Keratinocyte (primary cell): ENCODE data around the gene OS9. TPM values are rescaled to one million over a fixed set of nuclear protein-coding genes. Genes with fewer than 3 reads are reported as not detected.

Experiments used
- DNase-seq: peaks from one replicate; pipeline ENCODE4 v3.0.0-alpha.2; 2011; ENCODE audit warnings: low read depth, missing footprints, low spot score
- FAIRE-seq: peaks from 2 replicates; lab custom pipeline; 2011; peaks lifted over from hg19 to GRCh38; lab: Jason Lieb, UNC
- H2AFZ ChIP-seq: 2 replicates; pipeline ENCODE4 v1.6.0; 2012; ENCODE audit warnings: low read length, control low read depth, inconsistent platforms; ENCODE audit not compliant: control insufficient read depth
- H3K27ac ChIP-seq: 2 replicates; pipeline ENCODE4 v1.5.1; 2011; ENCODE audit warnings: low read length; ENCODE audit not compliant: control insufficient read depth, insufficient read depth
- H3K27me3 ChIP-seq: 3 replicates; pipeline ENCODE4 v1.6.0; 2011; ENCODE audit warnings: low read length; ENCODE audit not compliant: control insufficient read depth, insufficient read depth; ENCODE audit errors: extremely low read depth
- H3K36me3 ChIP-seq, 2 experiments: 2 replicates in 1 of 2; 3 replicates in 1 of 2; pipeline ENCODE4 v1.5.1; 2011; ENCODE audit warnings: low read length in 2 of 2, mild to moderate bottlenecking in 1 of 2; ENCODE audit not compliant: control insufficient read depth in 2 of 2, insufficient read depth in 2 of 2; ENCODE audit errors: extremely low read depth in 1 of 2
- H3K4me1 ChIP-seq: 3 replicates; pipeline ENCODE4 v1.5.1; 2011; ENCODE audit warnings: low read length; ENCODE audit not compliant: control insufficient read depth, insufficient read depth; ENCODE audit errors: extremely low read depth
- H3K4me2 ChIP-seq: 3 replicates; pipeline ENCODE4 v1.6.0; 2011; ENCODE audit warnings: low read depth, low read length; ENCODE audit not compliant: control insufficient read depth, insufficient read depth; ENCODE audit errors: extremely low read depth
- H3K4me3 ChIP-seq, 3 experiments: fragments of 200-600 bp in 1 of 3; sonication (generic) in 1 of 3; 2 replicates in 2 of 3; 3 replicates in 1 of 3; pipeline ENCODE4 v1.5.1; 2011 to 2016; ENCODE audit warnings: low read length in 3 of 3, mild to moderate bottlenecking in 3 of 3, control low read depth in 2 of 3, inconsistent platforms in 1 of 3, low read depth in 1 of 3, mixed read lengths in 1 of 3, mixed run types in 1 of 3, moderate library complexity in 1 of 3; ENCODE audit not compliant: control insufficient read depth in 2 of 3, insufficient read depth in 2 of 3; ENCODE audit errors: extremely low read depth in 1 of 3
- H3K79me2 ChIP-seq: 2 replicates; pipeline ENCODE4 v1.6.0; 2012; ENCODE audit warnings: low read length; ENCODE audit not compliant: control insufficient read depth, insufficient read depth
- H3K9ac ChIP-seq: 3 replicates; pipeline ENCODE4 v1.6.0; 2011; ENCODE audit warnings: low read length; ENCODE audit not compliant: control insufficient read depth, insufficient read depth; ENCODE audit errors: extremely low read depth
- H3K9me1 ChIP-seq: 3 replicates; pipeline ENCODE4 v1.6.0; 2011; ENCODE audit warnings: low read length; ENCODE audit not compliant: control insufficient read depth, insufficient read depth; ENCODE audit errors: extremely low read depth
- H3K9me3 ChIP-seq: 2 replicates; pipeline ENCODE4 v1.5.1; 2012; ENCODE audit warnings: low read depth, low read length; ENCODE audit not compliant: control insufficient read depth
- H4K20me1 ChIP-seq: 3 replicates; pipeline ENCODE4 v1.6.0; 2011; ENCODE audit warnings: low read length; ENCODE audit not compliant: control insufficient read depth, insufficient read depth; ENCODE audit errors: extremely low read depth
- EZH2 ChIP-seq: IDR thresholded peaks from one replicate; pipeline ENCODE4 v1.6.1; 2012; ENCODE audit warnings: inconsistent platforms, mild to moderate bottlenecking, low read length, moderate library complexity
- dilution Hi-C: fragments of 300-500 bp; cut with MboI; formaldehyde crosslinking; loops from one replicate; pipeline ENCODE4 v1.7.0; 2020; ENCODE audit warnings: low sequenced_read_pairs; ENCODE audit not compliant: extremely low pct_ligation_motif_present
- polyA plus RNA-seq, 5 experiments: library from polyadenylated mRNA; depleted of rRNA in 3 of 5; stranded (reverse) in 3 of 5; stranded (forward) in 1 of 5; unstranded in 1 of 5; fragments of >200 nt; gene quantifications; 1 replicate in 1 of 5; 2 replicates in 3 of 5; 3 replicates in 1 of 5; pipeline versions ENCODE4 v1.2.1 to v1.2.3, GENCODE V29; 2011 to 2012; ENCODE audit warnings: missing spikeins in 2 of 5, low read depth in 1 of 5, low replicate concordance in 1 of 5
- TF ChIP-seq, protein P1 (sequence below), 3 experiments: IDR thresholded peaks in 1 of 3; conservative IDR thresholded peaks in 1 of 3; optimal IDR thresholded peaks in 1 of 3; 2 replicates in 2 of 3; 3 replicates in 1 of 3; pipeline versions ENCODE3 to v1.5.1; 2011; ENCODE audit warnings: low read length in 3 of 3, mild to moderate bottlenecking in 3 of 3, moderate library complexity in 2 of 3, control low read depth in 1 of 3, inconsistent platforms in 1 of 3; ENCODE audit not compliant: insufficient read depth in 2 of 3; ENCODE audit errors: extremely low read depth in 1 of 3

The OS9 gene
- polyA plus RNA-seq, 1 donor (not counting 4 experiments of a cell fraction or from before 2014, with no cell fraction given): 82.2 TPM

DNA sequence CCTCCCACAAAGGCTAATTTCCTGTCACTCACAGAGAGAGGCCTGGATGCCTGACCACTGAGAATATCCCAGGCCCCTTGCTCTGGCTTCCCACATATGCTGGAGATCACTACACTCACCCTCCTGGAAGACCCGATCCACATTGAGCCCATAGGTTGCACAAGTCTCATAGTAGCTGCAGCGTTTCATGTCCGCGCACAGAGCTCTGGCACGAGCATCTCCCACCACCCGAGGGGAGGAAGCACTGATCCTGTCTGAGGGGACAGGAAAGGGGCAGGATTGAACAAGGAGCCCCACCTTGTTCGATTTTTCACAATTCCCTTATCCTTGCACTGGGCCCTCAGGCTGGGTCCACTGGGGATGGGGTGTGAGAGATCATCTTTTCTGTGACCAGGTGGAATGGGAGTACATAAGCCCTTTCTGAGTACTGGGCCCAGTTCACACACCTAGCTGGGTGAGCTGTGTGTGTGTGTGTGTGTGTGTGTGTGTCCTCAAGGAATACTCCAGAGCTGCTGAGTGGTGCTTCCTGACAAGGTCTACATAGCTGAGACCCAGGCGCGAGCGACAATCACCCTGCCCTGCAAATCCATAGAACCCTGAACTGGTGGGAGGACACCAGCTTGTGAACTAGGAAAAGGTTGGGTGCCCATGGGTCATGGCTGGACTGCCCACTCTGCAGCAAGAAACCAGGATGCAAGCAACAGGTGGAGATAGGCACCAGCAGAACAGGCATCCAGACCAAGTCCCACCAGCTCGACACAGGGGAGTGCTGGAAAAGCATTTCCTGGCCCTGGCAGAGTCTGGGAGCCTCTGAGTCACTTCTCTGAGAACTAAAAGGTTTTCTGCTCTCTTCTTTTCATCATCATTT lies 39.0 kb downstream of the OS9 start:
- no peak overlapping the region for H3K4me3 ChIP-seq
- no peak for DNase-seq
- no peak overlapping the region for H3K27ac ChIP-seq
- H3K27me3 ChIP-seq: peaks cover 36% of the 10 kb centered on the region
- peaks cover 15% of the 10 kb centered on the region for H3K4me1 ChIP-seq
- H2AFZ ChIP-seq: no peak overlapping the region
- no peaks in the 10 kb centered on the region for H3K79me2 ChIP-seq
- H3K9me1 ChIP-seq: no peaks in the 10 kb centered on the region
- no peak overlapping the region for H3K4me2 ChIP-seq
- H4K20me1 ChIP-seq: no peaks in the 10 kb centered on the region
- no peaks in the 10 kb centered on the region for H3K36me3 ChIP-seq
- dilution Hi-C loops: loop anchor here (25.0 kb wide), 1 partner anchor 146 kb away; the partner anchor contains the start of gene PIP4K2C
- no peak for FAIRE-seq
- TF ChIP-seq, protein P1, sequence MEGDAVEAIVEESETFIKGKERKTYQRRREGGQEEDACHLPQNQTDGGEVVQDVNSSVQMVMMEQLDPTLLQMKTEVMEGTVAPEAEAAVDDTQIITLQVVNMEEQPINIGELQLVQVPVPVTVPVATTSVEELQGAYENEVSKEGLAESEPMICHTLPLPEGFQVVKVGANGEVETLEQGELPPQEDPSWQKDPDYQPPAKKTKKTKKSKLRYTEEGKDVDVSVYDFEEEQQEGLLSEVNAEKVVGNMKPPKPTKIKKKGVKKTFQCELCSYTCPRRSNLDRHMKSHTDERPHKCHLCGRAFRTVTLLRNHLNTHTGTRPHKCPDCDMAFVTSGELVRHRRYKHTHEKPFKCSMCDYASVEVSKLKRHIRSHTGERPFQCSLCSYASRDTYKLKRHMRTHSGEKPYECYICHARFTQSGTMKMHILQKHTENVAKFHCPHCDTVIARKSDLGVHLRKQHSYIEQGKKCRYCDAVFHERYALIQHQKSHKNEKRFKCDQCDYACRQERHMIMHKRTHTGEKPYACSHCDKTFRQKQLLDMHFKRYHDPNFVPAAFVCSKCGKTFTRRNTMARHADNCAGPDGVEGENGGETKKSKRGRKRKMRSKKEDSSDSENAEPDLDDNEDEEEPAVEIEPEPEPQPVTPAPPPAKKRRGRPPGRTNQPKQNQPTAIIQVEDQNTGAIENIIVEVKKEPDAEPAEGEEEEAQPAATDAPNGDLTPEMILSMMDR (optimal IDR thresholded peaks at IDR 0.05 in 1 of 3, IDR thresholded peaks at IDR 0.05 in 1 of 3, conservative IDR thresholded peaks at IDR 0.05 in 1 of 3; ENCODE audit: extremely low read depth in 1 of 3, insufficient read depth in 2 of 3, low read length in 3 of 3): no peak
- TF ChIP-seq EZH2: no peak
- no peaks in the 10 kb centered on the region for H3K9me3 ChIP-seq
- no peak overlapping the region for H3K9ac ChIP-seq

DNA sequence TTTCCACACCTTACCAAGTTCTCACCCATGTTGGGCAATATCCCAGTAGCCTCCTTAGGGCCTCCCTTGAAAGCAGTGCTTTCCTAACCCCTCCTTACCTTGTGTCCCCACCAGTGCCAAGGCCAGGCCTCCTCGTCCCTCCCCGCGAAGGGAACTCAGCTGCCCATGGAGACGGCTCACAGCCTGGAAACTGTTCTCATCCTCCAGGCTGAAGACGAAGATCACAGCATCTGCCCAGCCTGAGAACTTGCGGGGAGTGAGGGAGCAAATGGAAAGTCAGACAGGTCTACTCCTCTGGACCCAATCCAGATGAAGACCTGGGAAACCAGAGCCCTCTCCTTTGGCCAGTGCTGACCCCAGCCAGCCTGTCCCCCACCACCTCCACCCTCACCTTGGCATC lies 40.0 kb downstream of the OS9 start:
- H3K9ac ChIP-seq: no peak overlapping the region
- H3K9me3 ChIP-seq: no peaks in the 10 kb centered on the region
- dilution Hi-C loops: loop anchor here (25.0 kb wide), 1 partner anchor 147 kb away; the partner anchor contains the start of gene PIP4K2C
- H4K20me1 ChIP-seq: no peaks in the 10 kb centered on the region
- DNase-seq: no peak
- no peaks in the 10 kb centered on the region for H3K79me2 ChIP-seq
- no peaks in the 10 kb centered on the region for H3K9me1 ChIP-seq
- H3K4me2 ChIP-seq: no peak overlapping the region
- FAIRE-seq: no peak
- no peak overlapping the region for H3K27ac ChIP-seq
- TF ChIP-seq EZH2: no peak
- TF ChIP-seq, protein P1 (optimal IDR thresholded peaks at IDR 0.05 in 1 of 3, IDR thresholded peaks at IDR 0.05 in 1 of 3, conservative IDR thresholded peaks at IDR 0.05 in 1 of 3; ENCODE audit: extremely low read depth in 1 of 3, insufficient read depth in 2 of 3, low read length in 3 of 3): no peak
- no peak overlapping the region for H3K4me3 ChIP-seq
- H3K36me3 ChIP-seq: no peaks in the 10 kb centered on the region
- peaks cover 40% of the 10 kb centered on the region for H3K27me3 ChIP-seq
- H2AFZ ChIP-seq: no peak overlapping the region
- peaks cover 15% of the 10 kb centered on the region for H3K4me1 ChIP-seq
